IMR-90 (cell line): ENCODE results near the gene GALNT14. TPM values are rescaled to one million over a fixed set of nuclear protein-coding genes. Genes with fewer than 3 reads are reported as not detected.

ENCODE experiments used
- ATAC-seq: fragments of 200-7000 bp; cut with Tn5 transposase; 2 replicates; pipeline ENCODE4 v1.9.1; 2020; ENCODE audit warnings: low read depth, mild to moderate bottlenecking, moderate library complexity
- BruUV-seq: library from RNA; stranded (reverse); fragments of 400-500 nt; replicated peaks from 2 replicates; lab custom pipeline; 2021; lab: Mats Ljungman, UMichigan
- CTCF ChIA-PET: fragments of 300-600 bp; formaldehyde crosslinking; extraction: SDS; loops from one replicate; lab custom pipeline; 2021; ENCODE audit warnings: antibody characterized with exemption; lab: Yijun Ruan, JAX
- POLR2A ChIA-PET: fragments of 300-600 bp; sonication (Branson Sonifier 250); formaldehyde crosslinking; loops from one replicate; lab custom pipeline; 2022; ENCODE audit warnings: antibody characterized with exemption; ENCODE audit not compliant: unreplicated experiment; lab: Charles Lee
- DNase-seq: peaks from one replicate; pipeline ENCODE4 v3.0.0; 2013
- H2AFZ ChIP-seq: replicated peaks from 2 replicates; pipeline ENCODE3; 2013; ENCODE audit warnings: low read length, mild to moderate bottlenecking; ENCODE audit not compliant: poor library complexity
- H2AK5ac ChIP-seq: 2 replicates; pipeline ENCODE4 v1.6.1; 2013; ENCODE audit warnings: low read depth, low read length, inconsistent platforms
- H2AK9ac ChIP-seq: replicated peaks from 2 replicates; pipeline ENCODE3; 2013; ENCODE audit warnings: mild to moderate bottlenecking, low read depth, low read length, moderate library complexity; ENCODE audit not compliant: poor library complexity
- H2BK120ac ChIP-seq: 2 replicates; pipeline ENCODE4 v1.6.1; 2013; ENCODE audit warnings: low read depth, low read length, inconsistent platforms
- H2BK15ac ChIP-seq: 3 replicates; pipeline ENCODE4 v1.6.1; 2013; ENCODE audit warnings: low read depth, low read length, inconsistent platforms
- H2BK20ac ChIP-seq: 2 replicates; pipeline ENCODE4 v1.6.1; 2013; ENCODE audit warnings: low read depth, mild to moderate bottlenecking, inconsistent platforms, low read length, moderate library complexity
- H2BK5ac ChIP-seq: 2 replicates; pipeline ENCODE4 v1.6.1; 2013; ENCODE audit warnings: mild to moderate bottlenecking, low read depth, low read length, inconsistent platforms; ENCODE audit not compliant: poor library complexity, severe bottlenecking
- H3K14ac ChIP-seq: replicated peaks from 2 replicates; pipeline ENCODE4 v1.6.1; 2013; ENCODE audit warnings: low read depth, low read length, inconsistent platforms
- H3K18ac ChIP-seq: 2 replicates; pipeline ENCODE4 v1.6.1; 2013; ENCODE audit warnings: low read depth, low read length, control low read depth
- H3K23ac ChIP-seq: 2 replicates; pipeline ENCODE4 v1.6.1; 2013; ENCODE audit warnings: low read depth, low read length, inconsistent platforms
- H3K27ac ChIP-seq: 2 replicates; pipeline ENCODE4 v1.5.1; 2013; ENCODE audit warnings: mild to moderate bottlenecking, control low read depth, low read length; ENCODE audit not compliant: insufficient read depth
- H3K27me3 ChIP-seq: 2 replicates; pipeline ENCODE4 v1.6.1; 2013; ENCODE audit warnings: low read length; ENCODE audit not compliant: control insufficient read depth, insufficient read depth
- H3K36me3 ChIP-seq: 2 replicates; pipeline ENCODE4 v1.6.1; 2013; ENCODE audit warnings: low read length, mixed read lengths; ENCODE audit not compliant: control insufficient read depth, insufficient read depth
- H3K4ac ChIP-seq: 2 replicates; pipeline ENCODE4 v1.6.1; 2013; ENCODE audit warnings: low read depth, low read length, inconsistent platforms
- H3K4me1 ChIP-seq: 2 replicates; pipeline ENCODE4 v1.6.1; 2013; ENCODE audit warnings: low read length, mixed read lengths; ENCODE audit not compliant: control insufficient read depth, insufficient read depth
- H3K4me2 ChIP-seq: 2 replicates; pipeline ENCODE4 v1.6.1; 2013; ENCODE audit warnings: low read depth, mild to moderate bottlenecking, control low read depth, low read length, moderate library complexity
- H3K4me3 ChIP-seq: 2 replicates; pipeline ENCODE4 v1.5.1; 2013; ENCODE audit warnings: low read depth, mild to moderate bottlenecking, control low read depth, low read length, moderate library complexity; ENCODE audit not compliant: insufficient read depth
- H3K56ac ChIP-seq: 2 replicates; pipeline ENCODE4 v1.6.1; 2013; ENCODE audit warnings: low read length, inconsistent platforms; ENCODE audit not compliant: insufficient read depth; ENCODE audit errors: extremely low read depth
- H3K79me1 ChIP-seq, 2 experiments: 2 replicates each; pipeline ENCODE4 v1.6.1; 2013; ENCODE audit warnings: low read length in 2 of 2, inconsistent platforms in 1 of 2, low read depth in 1 of 2
- H3K9ac ChIP-seq: 2 replicates; pipeline ENCODE4 v1.6.1; 2013; ENCODE audit warnings: low read depth, low read length, control low read depth
- H3K9me1 ChIP-seq: 2 replicates; pipeline ENCODE4 v1.6.1; 2013; ENCODE audit warnings: low read length, inconsistent platforms; ENCODE audit not compliant: insufficient read depth
- H3K9me3 ChIP-seq: 2 replicates; pipeline ENCODE4 v1.6.1; 2013; ENCODE audit warnings: low read length; ENCODE audit not compliant: control insufficient read depth, insufficient read depth
- H4K20me1 ChIP-seq: 2 replicates; pipeline ENCODE4 v1.6.1; 2013; ENCODE audit warnings: low read length, inconsistent platforms; ENCODE audit not compliant: insufficient read depth
- H4K5ac ChIP-seq: 2 replicates; pipeline ENCODE4 v1.6.1; 2013; ENCODE audit warnings: mild to moderate bottlenecking, low read depth, low read length, control low read depth
- H4K8ac ChIP-seq, 2 experiments: 2 replicates each; pipeline ENCODE4 v1.6.1; 2013; ENCODE audit warnings: low read depth in 2 of 2, low read length in 2 of 2, control low read depth in 1 of 2, inconsistent platforms in 1 of 2
- H4K91ac ChIP-seq: 2 replicates; pipeline ENCODE4 v1.6.1; 2013; ENCODE audit warnings: low read depth, low read length, inconsistent platforms; ENCODE audit not compliant: insufficient read depth
- CEBPB ChIP-seq: IDR thresholded peaks from 2 replicates; pipeline ENCODE4 v1.6.1; 2012; ENCODE audit warnings: low read depth, low read length, improper control_type of control experiment
- FOS ChIP-seq: fragments of 150-350 bp; IDR thresholded peaks from 2 replicates; pipeline ENCODE4 v1.6.1; 2016; ENCODE audit warnings: low read depth, low read length
- MXI1 ChIP-seq: IDR thresholded peaks from 2 replicates; pipeline ENCODE4 v1.6.1; 2012; ENCODE audit warnings: low read depth, mild to moderate bottlenecking, low read length, moderate library complexity, borderline replicate concordance
- NFE2L2 ChIP-seq: fragments of 150-350 bp; IDR thresholded peaks from 2 replicates; pipeline ENCODE4 v1.6.1; 2016; ENCODE audit warnings: low read depth, mild to moderate bottlenecking, low read length
- POLR2A ChIP-seq: IDR thresholded peaks from 2 replicates; pipeline ENCODE4 v1.6.1; 2012; ENCODE audit warnings: mild to moderate bottlenecking, low read depth, low read length
- RAD21 ChIP-seq: IDR thresholded peaks from 2 replicates; pipeline ENCODE4 v1.6.1; 2012; ENCODE audit warnings: low read length, improper control_type of control experiment
- RCOR1 ChIP-seq: IDR thresholded peaks from 2 replicates; pipeline ENCODE4 v1.6.1; 2012; ENCODE audit warnings: mild to moderate bottlenecking, low read length, improper control_type of control experiment; ENCODE audit not compliant: insufficient replicate concordance
- WGBS, 2 experiments: methylation state at CpG; one replicate each; pipeline versions ENCODE4 v1.1.5 to v1.1.7; 2013; ENCODE audit warnings: missing lambda C conversion rate in 2 of 2; ENCODE audit not compliant: insufficient read length in 1 of 2; ENCODE audit errors: extremely low coverage in 2 of 2; 5-methylcytosine and 5-hydroxymethylcytosine counted together
- dilution Hi-C: fragments of 300-500 bp; cut with HindIII; formaldehyde crosslinking; loops from one replicate; pipeline ENCODE4 v1.14.3; 2018; ENCODE audit warnings: low sequenced_read_pairs; ENCODE audit not compliant: unreplicated experiment
- in situ Hi-C: fragments of 300-500 bp; cut with MboI; formaldehyde crosslinking; loops from 3 replicates; pipeline ENCODE4 v1.14.3; 2019; ENCODE audit warnings: low sequenced_read_pairs, inconsistent platforms, mixed read lengths
- intact Hi-C: fragments of 100-400 bp; cut with micrococcal nuclease; formaldehyde crosslinking; loops from 2 replicates; pipeline ENCODE4 v1.10.0; 2022
- polyA plus RNA-seq, 3 experiments: library from polyadenylated mRNA; depleted of rRNA; stranded (reverse); fragments of >200 nt; gene quantifications; 2 replicates each; pipeline ENCODE4 v1.2.3, GENCODE V29; 2012; ENCODE audit warnings: low replicate concordance in 1 of 3
- total RNA-seq: library from RNA; depleted of rRNA; stranded (reverse); fragments of >200 nt; gene quantifications from 2 replicates; pipeline ENCODE4 v1.2.3, GENCODE V29; 2012
- TF ChIP-seq, protein P1 (sequence below): fragments of 150-350 bp; IDR thresholded peaks from 2 replicates; pipeline ENCODE4 v1.6.1; 2017; ENCODE audit warnings: mild to moderate bottlenecking, antibody characterized with exemption, low read length, low read depth

Gene GALNT14
- total and polyA plus RNA-seq, 2 of the 4 experiments (the other 2 are of a cell fraction), result 0.15 to 0.18 TPM

DNA sequence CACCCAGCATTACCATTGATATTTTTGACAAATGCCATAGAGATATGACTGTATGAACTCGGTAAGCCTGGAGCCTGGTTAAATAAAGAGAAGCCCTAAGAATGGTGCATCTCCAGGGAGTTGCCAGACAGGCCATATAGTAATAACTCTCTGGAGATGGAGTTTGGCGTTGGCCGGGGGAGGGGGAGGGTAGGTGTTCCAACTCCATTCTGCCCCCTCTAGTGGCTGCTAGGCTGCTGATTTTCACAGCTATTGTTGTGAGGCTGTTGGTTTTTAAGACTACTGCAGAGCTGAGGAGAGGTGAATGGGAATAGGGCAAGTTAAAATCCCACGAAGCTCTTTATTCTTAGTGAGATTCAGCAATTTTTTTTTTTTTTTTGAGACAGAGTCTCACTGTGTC is 99.9 kb downstream of the GALNT14 start:
- no peak overlapping the region for H2BK20ac ChIP-seq
- no peak overlapping the region for H3K27ac ChIP-seq
- no peaks in the 10 kb centered on the region for H3K4me1 ChIP-seq
- intact Hi-C loops, result no loop called here
- ChIA-PET CTCF (no interaction called here), POLR2A (no interaction called here)
- no peak overlapping the region for H2AK9ac ChIP-seq
- no peak overlapping the region for H3K56ac ChIP-seq
- H2AFZ ChIP-seq, result no peak overlapping the region
- H2BK15ac ChIP-seq, result no peak overlapping the region
- no peak overlapping the region for H3K18ac ChIP-seq
- H3K9me1 ChIP-seq, result no peaks in the 10 kb centered on the region
- no peaks in the 10 kb centered on the region for H3K36me3 ChIP-seq
- H4K91ac ChIP-seq, result no peak overlapping the region
- no peak overlapping the region for H3K4ac ChIP-seq
- no peak for DNase-seq
- no peak overlapping the region for H2BK5ac ChIP-seq
- H4K20me1 ChIP-seq, result no peaks in the 10 kb centered on the region
- TF ChIP-seq FOS, result no peak
- TF ChIP-seq, protein P1, sequence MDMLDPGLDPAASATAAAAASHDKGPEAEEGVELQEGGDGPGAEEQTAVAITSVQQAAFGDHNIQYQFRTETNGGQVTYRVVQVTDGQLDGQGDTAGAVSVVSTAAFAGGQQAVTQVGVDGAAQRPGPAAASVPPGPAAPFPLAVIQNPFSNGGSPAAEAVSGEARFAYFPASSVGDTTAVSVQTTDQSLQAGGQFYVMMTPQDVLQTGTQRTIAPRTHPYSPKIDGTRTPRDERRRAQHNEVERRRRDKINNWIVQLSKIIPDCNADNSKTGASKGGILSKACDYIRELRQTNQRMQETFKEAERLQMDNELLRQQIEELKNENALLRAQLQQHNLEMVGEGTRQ, result no peak
- TF ChIP-seq CEBPB, result no peak
- TF ChIP-seq NFE2L2, result no peak
- no peak for TF ChIP-seq POLR2A
- no peak for TF ChIP-seq RAD21
- TF ChIP-seq RCOR1, result no peak
- no peak for TF ChIP-seq MXI1
- no peak overlapping the region for H2AK5ac ChIP-seq
- BruUV-seq, result no TSS peak
- no CpG with 5 or more reads among the region's 4 CpGs for WGBS, 2 experiments
- H3K9me3 ChIP-seq, result no peaks in the 10 kb centered on the region; the same call in 1 of the 2 replicates
- no peaks in the 10 kb centered on the region for H3K79me1 ChIP-seq
- in situ Hi-C loops, result no loop called here
- H3K4me2 ChIP-seq, result no peak overlapping the region
- H4K5ac ChIP-seq, result no peak overlapping the region
- H3K27me3 ChIP-seq, result no peaks in the 10 kb centered on the region
- no peak overlapping the region for H2BK120ac ChIP-seq
- ATAC-seq, result no peak
- H3K9ac ChIP-seq, result no peak overlapping the region
- dilution Hi-C loops, result no loop called here
- no peak overlapping the region for H4K8ac ChIP-seq
- no peak overlapping the region for H3K4me3 ChIP-seq
- no peak overlapping the region for H3K23ac ChIP-seq
- no peak overlapping the region for H3K14ac ChIP-seq
